ENCODE results near the gene IVD. TPM values are rescaled to one million over a fixed set of nuclear protein-coding genes. Genes with fewer than 3 reads are reported as not detected.
A peak's percentile ranks its signal among the peaks of the same experiment; 100 is the strongest.

Gene IVD
- 10 to 100 TPM; 20.3 to 93.9 (median 33.7) TPM for total RNA-seq

GRCh38 chr15:40405501-40406381 is at the start of gene IVD:
Gene IVD, plus strand, starts transcription at chr15:40405795. Its CDS starts 33 bp downstream, at chr15:40405828.
- WGBS, 10 experiments, result 0 to 13% (median 0%) methylated on average over 2 to 10 of the region's 54 CpGs; no CpG with 5 or more reads in 2 of the 10 experiments
- Histone ChIP-seq H3K27ac (peak within 1 kb of the TSS; percentile 61 to 77), H3K4me3 (peak within 1 kb of the TSS; percentile 58 to 81 (median 60)), H3K4me1 (replicated peaks in 1 of 2) (peaks cover 13 to 17% of the 10 kb centered on the region in 2 donors)
- in situ Hi-C loops (cut with MboI; ENCODE audit: low pct_unique_long_range_greater_than_20kb in 2 of 9, low sequenced_read_pairs in 9 of 9, unreplicated experiment in 9 of 9), result no loop called here
- peak; percentile 98 to 99 (median 99) for ATAC-seq (replicated peaks in 6 of 8)

- 80% methylated on average over 2 of the region's 5 CpGs; no CpG with 5 or more reads in 9 of the 10 experiments for WGBS, 10 experiments
- H3K4me3 ChIP-seq, result no peak overlapping the region
- in situ Hi-C loops (cut with MboI; ENCODE audit: low pct_unique_long_range_greater_than_20kb in 2 of 9, low sequenced_read_pairs in 9 of 9, unreplicated experiment in 9 of 9), result no loop called here
- no peak for ATAC-seq (replicated peaks in 6 of 8)
- H3K27ac ChIP-seq, result no peak overlapping the region
- peaks cover 15 to 24% of the 10 kb centered on the region in 2 donors for H3K4me1 ChIP-seq (replicated peaks in 1 of 2)
These were observed 49.5 kb upstream of the IVD start for GRCh38 chr15:40355976-40356585.

DNA sequence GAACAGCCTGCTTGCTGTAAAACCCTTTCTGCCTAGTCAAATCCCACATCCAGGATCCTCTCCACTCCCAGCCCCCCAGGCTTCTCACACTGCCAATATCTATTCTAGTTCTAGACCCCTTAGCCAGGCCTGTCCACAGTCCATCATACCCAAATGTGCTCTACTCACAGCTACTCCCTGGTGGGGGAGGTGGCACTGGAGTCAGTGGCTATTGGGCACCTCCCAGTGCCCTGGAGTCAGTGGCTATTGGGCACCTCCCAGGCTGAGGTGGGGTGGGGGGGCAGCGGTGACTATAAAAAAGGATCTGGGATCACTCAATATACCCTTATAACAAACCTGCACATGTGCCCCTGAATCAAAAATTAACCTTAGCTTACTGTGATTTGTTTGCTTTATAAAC is 48.3 kb upstream of the IVD start:
- WGBS, 10 experiments, result no CpG with 5 or more reads among the region's 1 CpG
- in situ Hi-C loops (cut with MboI; ENCODE audit: low pct_unique_long_range_greater_than_20kb in 2 of 9, low sequenced_read_pairs in 9 of 9, unreplicated experiment in 9 of 9), result no loop called here

DNA sequence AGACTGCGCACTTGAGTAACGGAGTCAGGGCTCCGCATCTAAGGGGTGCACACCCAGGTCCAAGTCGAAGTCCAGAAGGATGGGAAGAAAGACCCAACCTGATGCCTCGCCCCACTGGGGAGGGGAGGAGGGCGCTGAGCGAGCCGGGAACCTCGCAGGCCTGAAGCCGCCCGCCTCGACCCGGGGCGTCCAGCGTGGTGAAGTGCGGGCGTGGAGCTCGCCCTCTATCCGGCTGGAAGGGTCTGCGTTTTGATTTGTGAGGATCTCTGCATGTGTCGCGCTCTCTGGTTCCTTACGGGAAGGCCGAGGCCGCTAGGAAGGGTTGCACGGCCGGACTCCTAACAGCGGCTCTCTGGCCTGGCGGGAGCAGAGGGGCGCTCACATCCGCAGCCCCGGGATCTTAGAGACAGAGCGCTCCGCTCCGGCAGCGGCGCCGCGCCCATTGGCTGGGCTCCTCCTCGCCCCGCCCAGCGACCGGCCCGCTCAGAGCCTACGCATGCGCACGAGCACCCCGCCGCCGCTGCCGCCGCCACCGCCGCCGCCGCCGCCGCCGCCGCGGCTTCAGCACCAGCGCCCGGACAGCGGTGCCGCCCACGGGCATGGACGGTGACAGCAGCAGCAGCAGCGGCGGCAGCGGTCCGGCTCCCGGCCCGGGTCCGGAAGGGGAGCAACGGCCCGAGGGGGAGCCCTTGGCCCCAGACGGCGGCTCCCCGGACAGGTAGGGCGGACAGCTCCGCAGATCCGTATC is 47.7 kb upstream of the IVD start, which contains the start of gene DISP2:
Gene DISP2, plus strand, starts transcription at position 497 of the 748 bp plus-strand sequence. Its CDS starts 103 bp downstream, at position 600.
- in situ Hi-C loops (cut with MboI; ENCODE audit: low pct_unique_long_range_greater_than_20kb in 2 of 9, low sequenced_read_pairs in 9 of 9, unreplicated experiment in 9 of 9), result no loop called here
- H3K27ac ChIP-seq, result peak within 1 kb of the TSS; percentile 48 to 74
- peaks cover 15 to 24% of the 10 kb centered on the region in 2 donors for H3K4me1 ChIP-seq (replicated peaks in 1 of 2)
- ATAC-seq (replicated peaks in 6 of 8), result peak; percentile 86 to 93 (median 92)
- H3K4me3 ChIP-seq, result peak within 1 kb of the TSS; percentile 61 to 87 (median 64)
- 0 to 5% (median 0%) methylated on average over 2 to 11 of the region's 82 CpGs; no CpG with 5 or more reads in 6 of the 10 experiments for WGBS, 10 experiments

More for the DNA sequence above, 48.3 kb upstream of the IVD start:
- Histone ChIP-seq H3K27ac (no peak overlapping the region), H3K4me1 (replicated peaks in 1 of 2) (peaks cover 15 to 24% of the 10 kb centered on the region in 2 donors), H3K4me3 (peak overlapping the region; percentile 61 to 87 (median 64))
- ATAC-seq (replicated peaks in 6 of 8), result no peak

DNA sequence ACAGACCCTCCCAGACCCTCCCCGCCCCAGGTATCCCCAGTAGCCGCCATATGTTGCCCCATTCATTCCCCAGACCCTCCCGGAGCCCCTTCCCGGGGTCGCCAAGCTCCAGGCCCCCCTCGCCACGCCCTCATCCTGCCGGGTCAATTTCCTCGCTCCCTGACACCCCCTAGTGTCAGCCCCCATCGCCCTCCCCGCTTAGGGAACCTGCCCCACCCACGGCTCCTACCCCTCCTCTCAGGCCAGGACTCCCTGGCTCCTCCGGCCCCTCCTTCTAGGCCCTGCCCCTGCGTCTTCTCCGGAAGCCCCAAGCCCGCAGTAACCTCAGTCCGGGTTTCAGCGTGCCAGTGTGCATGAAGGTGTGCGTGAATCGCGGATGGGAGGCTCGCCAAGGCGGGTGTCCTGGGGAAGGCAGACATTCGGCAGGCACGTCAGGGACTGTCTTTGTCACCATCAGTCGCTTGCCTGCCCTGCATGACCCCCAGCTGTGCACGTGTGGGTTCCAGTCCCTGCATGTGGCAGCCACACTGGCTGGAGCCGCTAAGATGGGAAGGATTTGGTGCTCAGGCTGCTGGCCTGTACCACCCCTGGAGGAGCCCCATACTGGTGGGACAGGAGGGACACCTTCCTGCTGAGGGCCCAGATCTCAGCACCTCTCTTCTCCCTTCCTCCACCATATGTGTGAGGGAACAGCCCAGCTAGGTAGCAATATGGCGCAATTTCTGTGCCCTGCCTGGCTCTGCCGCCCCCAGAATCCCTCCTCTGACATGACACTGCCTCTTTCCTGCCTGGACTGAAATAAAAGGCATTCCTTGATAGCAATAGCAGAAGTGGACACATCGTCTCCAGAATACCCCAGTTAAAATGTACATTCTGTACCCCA is 46.9 kb upstream of the IVD start:
- H3K27ac ChIP-seq, result peak overlapping the region; percentile 48 to 58
- H3K4me3 ChIP-seq, result peak overlapping the region; percentile 61 to 87 (median 64)
- in situ Hi-C loops (cut with MboI; ENCODE audit: low pct_unique_long_range_greater_than_20kb in 2 of 9, low sequenced_read_pairs in 9 of 9, unreplicated experiment in 9 of 9), result no loop called here
- H3K4me1 ChIP-seq (replicated peaks in 1 of 2), result peaks cover 15 to 24% of the 10 kb centered on the region in 2 donors
- 20 to 65% (median 53%) methylated on average over 1 to 4 of the region's 31 CpGs; no CpG with 5 or more reads in 7 of the 10 experiments for WGBS, 10 experiments
- peak; percentile 7 to 64 (median 52) for ATAC-seq (replicated peaks in 6 of 8)

- no peak overlapping the region for H3K4me3 ChIP-seq
- no peak for ATAC-seq (replicated peaks in 6 of 8)
- peaks cover 7 to 15% of the 10 kb centered on the region in 2 donors for H3K4me1 ChIP-seq (replicated peaks in 1 of 2)
- H3K27ac ChIP-seq, result no peak overlapping the region
- WGBS, 10 experiments, result 33 to 100% (median 70%) methylated on average over 1 to 3 of the region's 4 CpGs; no CpG with 5 or more reads in 3 of the 10 experiments
- in situ Hi-C loops (cut with MboI; ENCODE audit: low pct_unique_long_range_greater_than_20kb in 2 of 9, low sequenced_read_pairs in 9 of 9, unreplicated experiment in 9 of 9), result no loop called here
These were observed 45.6 kb upstream of the IVD start for GRCh38 chr15:40360015-40360414.

DNA sequence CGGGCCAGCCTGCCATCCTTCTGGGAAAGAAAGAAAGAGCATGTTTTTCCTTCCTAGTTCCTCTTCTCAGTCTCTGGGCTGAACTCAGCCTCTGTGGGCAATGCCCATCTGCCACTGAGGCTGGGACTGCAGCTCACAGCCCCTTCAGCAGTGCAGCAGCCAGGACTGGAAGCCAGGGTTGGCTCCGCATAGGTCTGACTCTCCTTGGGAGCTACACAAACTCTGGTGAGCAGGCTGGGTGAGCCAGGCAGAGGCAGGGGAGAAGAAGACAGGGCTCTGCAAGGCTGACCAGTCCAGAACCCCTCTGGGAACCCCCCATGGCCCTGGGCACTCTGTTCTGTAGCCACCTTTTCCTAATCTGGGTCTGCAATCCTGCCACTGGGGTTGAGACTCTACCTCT is 44.0 kb upstream of the IVD start:
- peaks cover 7 to 15% of the 10 kb centered on the region in 2 donors for H3K4me1 ChIP-seq (replicated peaks in 1 of 2)
- ATAC-seq (replicated peaks in 6 of 8), result no peak
- 40 to 63% methylated on average over 1 to 2 of the region's 2 CpGs; no CpG with 5 or more reads in 8 of the 10 experiments for WGBS, 10 experiments
- in situ Hi-C loops (cut with MboI; ENCODE audit: low pct_unique_long_range_greater_than_20kb in 2 of 9, low sequenced_read_pairs in 9 of 9, unreplicated experiment in 9 of 9), result no loop called here
- H3K27ac ChIP-seq, result no peak overlapping the region
- H3K4me3 ChIP-seq, result no peak overlapping the region

DNA sequence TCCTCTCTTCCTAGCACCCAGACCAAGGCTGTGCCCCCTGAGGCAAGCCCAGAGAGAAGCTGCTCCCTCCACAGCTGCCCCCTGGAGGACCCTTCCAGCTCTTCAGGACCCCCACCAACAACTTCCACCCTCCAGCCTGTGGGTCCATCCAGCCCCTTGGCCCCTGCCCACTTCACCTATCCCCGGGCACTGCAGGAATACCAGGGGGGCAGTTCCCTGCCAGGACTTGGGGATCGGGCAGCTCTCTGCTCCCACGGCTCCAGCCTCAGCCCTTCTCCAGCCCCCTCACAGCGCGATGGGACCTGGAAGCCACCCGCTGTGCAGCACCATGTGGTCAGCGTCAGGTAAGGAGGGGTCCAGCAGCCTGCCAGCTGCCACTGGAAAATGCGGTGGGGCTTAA is 42.0 kb upstream of the IVD start:
- in situ Hi-C loops (cut with MboI; ENCODE audit: low pct_unique_long_range_greater_than_20kb in 2 of 9, low sequenced_read_pairs in 9 of 9, unreplicated experiment in 9 of 9), result no loop called here
- Histone ChIP-seq H3K4me1 (replicated peaks in 1 of 2) (peaks cover 0 to 11% of the 10 kb centered on the region in 2 donors), H3K4me3 (no peak overlapping the region), H3K27ac (no peak overlapping the region)
- ATAC-seq (replicated peaks in 6 of 8), result no peak
- WGBS, 10 experiments, result 46 to 100% (median 81%) methylated on average over 1 to 4 of the region's 8 CpGs; no CpG with 5 or more reads in 6 of the 10 experiments

DNA sequence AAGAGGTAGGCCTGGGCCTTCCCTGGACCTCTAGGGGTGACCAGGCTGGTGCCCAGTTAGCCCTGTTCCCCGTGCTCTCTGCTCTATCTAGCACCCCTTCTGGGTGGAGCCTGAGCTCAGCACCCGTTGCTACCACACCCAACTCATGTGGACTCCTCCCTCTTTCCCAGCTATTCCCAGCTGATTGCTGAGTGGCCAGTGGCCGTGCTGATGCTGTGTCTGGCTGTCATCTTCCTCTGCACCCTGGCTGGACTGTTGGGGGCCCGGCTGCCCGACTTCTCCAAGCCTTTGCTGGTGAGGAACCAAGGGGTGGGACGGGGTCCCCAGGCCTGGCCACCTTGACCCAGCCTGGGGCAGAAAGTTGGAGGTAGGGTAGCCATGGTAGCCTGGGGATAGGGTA is 41.3 kb upstream of the IVD start:
- WGBS, 10 experiments, result 0 to 80% (median 60%) methylated on average over 1 to 5 of the region's 6 CpGs; no CpG with 5 or more reads in 4 of the 10 experiments
- in situ Hi-C loops (cut with MboI; ENCODE audit: low pct_unique_long_range_greater_than_20kb in 2 of 9, low sequenced_read_pairs in 9 of 9, unreplicated experiment in 9 of 9), result no loop called here
- H3K4me1 ChIP-seq (replicated peaks in 1 of 2), result peaks cover 0 to 4% of the 10 kb centered on the region in 2 donors
- no peak overlapping the region for H3K4me3 ChIP-seq
- ATAC-seq (replicated peaks in 6 of 8), result peak in 3 of 8 experiments; percentile 28 to 64 (median 35)
- H3K27ac ChIP-seq, result no peak overlapping the region

GRCh38 chr15:40365016-40365415 is 40.6 kb upstream of the IVD start:
- peaks cover 0 to 3% of the 10 kb centered on the region in 2 donors for H3K4me1 ChIP-seq (replicated peaks in 1 of 2)
- no peak for ATAC-seq (replicated peaks in 6 of 8)
- in situ Hi-C loops (cut with MboI; ENCODE audit: low pct_unique_long_range_greater_than_20kb in 2 of 9, low sequenced_read_pairs in 9 of 9, unreplicated experiment in 9 of 9), result no loop called here
- no peak overlapping the region for H3K4me3 ChIP-seq
- 67 to 100% (median 100%) methylated on average over 1 to 5 of the region's 5 CpGs; no CpG with 5 or more reads in 5 of the 10 experiments for WGBS, 10 experiments
- H3K27ac ChIP-seq, result no peak overlapping the region

GRCh38 chr15:40365624-40366456 is 39.8 kb upstream of the IVD start:
- in situ Hi-C loops (cut with MboI; ENCODE audit: low pct_unique_long_range_greater_than_20kb in 2 of 9, low sequenced_read_pairs in 9 of 9, unreplicated experiment in 9 of 9), result no loop called here
- H3K4me1 ChIP-seq (replicated peaks in 1 of 2), result peaks cover 0 to 3% of the 10 kb centered on the region in 2 donors
- 69 to 87% (median 78%) methylated on average over 1 to 9 of the region's 11 CpGs; no CpG with 5 or more reads in 4 of the 10 experiments for WGBS, 10 experiments
- ATAC-seq (replicated peaks in 6 of 8), result no peak
- no peak overlapping the region for H3K27ac ChIP-seq
- H3K4me3 ChIP-seq, result no peak overlapping the region

All from motor neuron (in vitro differentiated cells).